Stimulated activated CD8-positive, alpha-beta memory T cell treated with anti-CD3 and anti-CD28 coated beads, Interleukin-12 subunit alpha, Interleukin-12 subunit beta, amount 100 ng/mL, for 1 hour (primary cell): ENCODE measurements around the gene RNF38.
"Not testable (repeated sequence)": the region's sequence is repeated elsewhere in the genome, so short reads cannot be mapped to it uniquely, and the experiment has no call there.

ENCODE experiments used
- DNase-seq: peaks from one replicate; pipeline ENCODE4 v3.0.0-alpha.2; 2020; ENCODE audit warnings: low read depth

The RNF38 gene

DNA sequence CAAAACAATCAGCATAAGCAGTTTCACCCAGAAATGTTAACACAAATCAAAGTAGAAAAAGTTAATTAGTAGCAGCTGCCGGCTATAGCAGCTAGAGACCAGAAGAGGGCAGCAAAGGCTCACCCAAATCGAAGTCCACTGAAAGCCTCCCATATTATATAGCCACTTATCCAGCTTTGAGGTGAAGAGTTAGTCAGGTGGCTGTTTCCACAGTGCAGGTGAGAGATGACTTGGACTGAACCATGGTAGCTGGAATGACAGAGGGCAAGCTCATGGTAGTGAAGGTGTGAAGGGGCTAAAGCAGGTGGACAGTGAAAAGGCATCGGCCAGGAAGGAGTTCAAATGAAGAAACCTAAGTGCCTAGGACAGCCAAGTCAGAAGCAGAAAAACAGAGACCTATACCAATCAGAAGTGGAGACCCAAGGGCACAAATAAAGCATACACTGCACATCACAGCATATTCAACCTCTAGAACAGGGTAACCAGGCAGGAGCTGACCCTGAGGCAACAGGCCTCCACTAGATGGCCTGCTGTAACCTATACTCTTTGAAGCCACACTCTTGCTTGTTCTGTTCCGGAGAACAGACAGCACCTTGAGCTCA, 7.2 kb upstream of the RNF38 start:
- DNase-seq = peak; percentile 50

DNA sequence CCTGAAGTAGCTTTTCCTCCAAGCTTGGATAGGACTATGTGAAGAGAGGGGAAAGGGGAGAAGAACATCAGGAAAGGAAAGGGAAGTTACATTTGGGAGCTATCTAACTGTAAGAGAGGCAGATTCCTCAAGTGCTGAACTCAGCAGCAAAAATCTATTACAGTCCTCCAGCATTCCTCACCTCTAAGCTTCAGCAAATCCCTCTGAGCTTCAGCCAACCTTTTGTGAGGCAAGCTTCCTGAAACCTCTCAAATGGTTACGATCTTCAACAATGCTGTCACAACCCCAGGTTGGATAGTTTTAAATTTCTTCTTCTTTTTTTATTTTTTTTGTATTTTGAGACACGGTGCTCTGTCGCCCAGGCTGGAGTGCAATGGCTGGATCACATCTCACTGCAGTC, 2.5 kb upstream of the RNF38 start:
- no peak for DNase-seq

DNA sequence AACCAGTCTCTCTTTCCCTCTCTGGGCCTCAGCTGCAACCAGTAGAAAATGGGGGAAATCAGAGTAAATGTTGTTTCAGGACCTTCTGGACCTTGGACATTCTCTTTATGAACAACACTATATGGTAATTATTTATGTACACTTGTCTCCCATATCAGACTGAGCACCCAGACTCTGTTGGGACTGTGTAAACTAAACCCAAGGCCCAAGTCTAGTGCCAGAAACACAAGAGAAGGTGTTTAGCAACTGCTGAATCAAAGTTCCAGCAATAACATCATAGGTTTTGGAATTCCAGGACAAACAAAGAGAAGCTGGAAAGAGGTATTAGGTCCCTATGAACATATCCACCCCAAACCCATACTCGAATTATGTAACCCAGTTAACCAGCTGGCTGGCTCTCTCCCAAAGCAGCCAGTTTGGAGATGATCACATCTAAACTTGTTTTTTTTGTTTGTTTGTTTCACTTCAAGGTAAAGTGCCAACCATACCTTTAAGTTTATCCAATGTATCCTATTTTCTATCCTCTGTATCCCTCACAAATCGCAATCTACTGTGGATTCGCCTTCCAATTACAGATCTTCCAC, 1.9 kb upstream of the RNF38 start:
- DNase-seq = no peak

DNA sequence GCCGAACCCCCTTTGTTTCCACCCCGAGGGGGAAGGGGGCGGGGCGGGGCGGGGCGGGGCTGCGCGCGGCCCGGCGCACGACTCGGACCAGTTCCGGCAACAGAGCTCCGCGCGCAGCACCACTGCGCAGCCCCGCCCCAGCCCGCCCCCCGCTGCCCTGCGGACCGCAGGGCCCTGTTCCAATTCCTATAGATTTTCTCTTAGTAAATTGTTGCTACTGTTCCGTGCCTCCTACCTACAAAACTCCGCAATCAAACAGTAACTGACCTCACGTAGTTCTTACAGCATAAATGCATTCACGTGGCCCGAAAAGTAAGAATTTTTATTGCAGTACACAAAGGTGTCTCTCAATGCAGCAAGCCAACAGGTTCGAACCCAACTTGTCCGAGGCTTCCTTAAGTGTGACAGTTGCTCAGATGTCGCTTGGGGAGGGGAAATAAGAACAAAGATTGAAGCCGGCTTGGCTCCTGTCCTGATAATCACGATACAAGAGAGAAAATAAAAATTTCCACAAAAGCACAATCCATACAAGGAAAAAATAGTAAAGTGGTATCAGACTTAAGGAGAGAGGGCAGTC, 1.2 kb upstream of the RNF38 start:
- DNase-seq = no peak

DNA sequence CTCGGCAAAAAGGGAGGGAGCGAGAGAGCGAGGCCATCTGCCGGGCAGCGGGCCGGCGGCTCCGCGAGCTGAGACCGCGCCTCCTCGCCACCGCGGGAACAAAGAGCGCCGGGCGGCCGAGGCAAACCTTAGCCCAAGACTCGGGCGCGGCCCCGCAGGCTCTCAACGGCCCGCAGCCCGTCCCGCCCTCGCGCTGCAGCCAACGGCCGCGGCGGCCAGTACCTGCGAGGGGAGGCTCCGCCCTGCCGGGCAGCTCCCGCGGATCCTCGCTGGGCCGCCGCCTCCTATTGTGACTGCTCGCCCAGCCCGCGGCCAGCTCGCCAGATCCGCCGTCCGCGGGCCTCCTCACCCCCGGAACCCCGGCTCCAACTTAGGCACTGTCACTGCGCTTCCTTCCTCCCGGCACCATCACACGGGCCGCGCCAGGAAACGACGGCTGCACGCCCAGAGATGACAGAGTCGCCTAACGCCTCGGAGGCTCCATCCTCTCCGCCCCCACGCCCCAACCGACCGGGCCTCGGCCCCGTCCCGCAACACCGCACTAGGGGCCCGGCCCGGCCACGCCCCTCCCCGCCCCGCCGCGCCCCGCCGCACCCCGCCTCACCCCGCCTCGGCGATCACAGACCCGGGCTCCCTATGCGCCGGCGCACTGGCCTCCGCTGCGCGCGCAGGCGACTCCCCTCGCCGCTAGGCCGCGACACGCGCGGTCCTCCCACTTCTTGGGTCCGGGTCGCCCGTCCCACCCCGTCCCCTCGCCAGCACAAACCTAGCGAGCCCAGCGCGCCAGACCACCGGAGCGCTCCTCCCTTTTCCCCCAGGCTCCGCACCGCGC, 479 bp upstream of the RNF38 start:
- DNase-seq = peak; percentile 85

DNA sequence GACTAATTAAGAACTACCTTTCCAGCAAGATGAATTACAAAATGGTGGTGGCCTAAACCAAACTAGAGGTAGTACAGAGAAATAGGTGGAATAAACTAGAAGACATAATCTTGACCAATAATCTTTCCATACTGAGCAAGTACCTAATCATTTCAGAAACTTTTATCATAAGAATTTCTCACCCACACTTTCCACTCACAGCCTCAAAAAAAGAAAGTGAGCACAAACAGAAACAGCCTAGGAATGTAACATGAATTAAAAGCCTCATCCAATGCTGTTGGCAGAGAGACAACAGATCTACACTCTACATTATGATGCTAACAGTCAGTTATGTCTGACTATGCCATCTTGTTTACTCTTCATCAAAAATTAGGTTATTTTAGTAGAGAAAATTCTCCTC, 1.3 kb downstream of the RNF38 start:
- DNase-seq = no peak

DNA sequence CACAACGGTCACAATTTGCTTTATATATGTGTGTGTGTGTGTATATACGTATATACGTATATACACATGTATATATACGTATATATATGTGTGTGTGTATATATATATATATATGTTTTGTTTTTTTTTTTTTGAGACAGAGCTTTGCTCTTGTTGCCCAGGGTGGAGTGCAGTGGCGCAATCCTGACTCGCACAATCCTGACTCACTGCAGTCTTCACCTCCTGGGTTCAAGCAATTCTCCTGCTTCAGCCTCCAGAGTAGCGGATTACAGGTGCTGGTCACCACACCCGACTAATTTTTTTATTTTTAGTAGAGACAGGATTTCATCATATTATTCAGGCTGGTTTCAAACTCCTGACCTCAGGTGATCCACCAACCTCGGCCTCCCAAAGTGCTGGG, 3.1 kb downstream of the RNF38 start:
- DNase-seq = no peak

DNA sequence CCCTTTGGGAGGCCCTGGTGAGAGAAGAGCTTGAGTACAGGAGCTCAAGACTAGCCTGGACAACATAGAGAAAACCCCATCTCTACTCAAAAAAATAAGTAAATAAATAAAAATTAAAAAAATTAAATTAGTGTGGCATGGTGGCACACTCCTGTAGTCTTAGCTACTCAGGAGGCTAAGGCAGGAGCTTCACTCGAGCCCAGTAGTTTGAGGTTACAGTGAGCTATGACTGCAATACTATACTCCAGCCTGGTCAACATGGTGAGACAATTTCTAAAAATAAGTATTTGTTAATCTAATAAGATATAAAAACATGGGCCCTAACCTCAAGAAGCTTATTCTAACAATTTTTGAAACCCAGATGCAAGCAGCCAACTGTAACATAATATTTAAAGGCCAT, 7.6 kb downstream of the RNF38 start:
- DNase-seq = no peak

DNA sequence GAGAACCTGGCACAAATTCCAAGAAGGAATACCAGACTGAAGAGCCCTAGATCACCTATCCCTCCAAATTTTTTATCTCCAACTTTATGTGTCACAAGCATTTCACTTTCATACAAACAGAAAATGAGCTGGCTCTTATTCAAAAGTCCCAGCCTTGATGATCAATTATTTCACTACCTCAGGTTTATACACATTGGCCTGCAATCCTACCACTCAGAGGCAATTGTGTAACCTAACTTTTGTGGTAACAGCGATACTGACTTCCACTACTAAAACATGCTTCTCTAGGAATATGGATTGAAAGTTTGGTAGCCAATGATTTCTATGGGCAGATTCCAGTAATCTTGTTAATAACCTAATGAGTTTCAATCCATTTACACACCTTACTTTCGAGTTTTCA, 10.5 kb downstream of the RNF38 start:
- no peak for DNase-seq

DNA sequence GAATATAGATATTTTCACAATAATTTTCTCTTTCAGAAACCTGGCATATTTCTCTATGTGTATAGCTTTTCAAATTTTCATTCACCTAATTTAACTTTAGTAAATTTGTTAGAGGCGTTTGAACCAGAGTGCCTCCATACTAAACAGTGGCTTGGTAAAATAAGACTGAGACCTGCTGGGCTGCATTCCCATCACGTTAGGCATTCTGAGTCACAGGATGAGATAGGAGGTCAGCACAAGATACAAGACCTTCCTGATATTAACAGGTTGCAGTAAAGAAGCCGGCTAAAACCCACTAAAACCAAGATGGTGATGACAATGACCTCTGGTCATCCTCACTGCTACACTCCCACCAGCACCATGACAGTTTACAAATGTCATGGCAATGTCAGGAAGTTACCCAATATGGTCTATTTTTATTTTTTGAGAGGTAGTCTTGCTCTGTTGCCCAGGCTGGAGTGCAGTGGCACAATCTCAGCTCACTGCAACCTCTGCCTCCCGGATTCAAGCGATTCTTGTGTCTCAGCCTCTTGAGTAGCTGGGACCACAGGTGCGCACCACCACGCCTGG, 13.6 kb downstream of the RNF38 start:
- DNase-seq = not testable (repeated sequence)

DNA sequence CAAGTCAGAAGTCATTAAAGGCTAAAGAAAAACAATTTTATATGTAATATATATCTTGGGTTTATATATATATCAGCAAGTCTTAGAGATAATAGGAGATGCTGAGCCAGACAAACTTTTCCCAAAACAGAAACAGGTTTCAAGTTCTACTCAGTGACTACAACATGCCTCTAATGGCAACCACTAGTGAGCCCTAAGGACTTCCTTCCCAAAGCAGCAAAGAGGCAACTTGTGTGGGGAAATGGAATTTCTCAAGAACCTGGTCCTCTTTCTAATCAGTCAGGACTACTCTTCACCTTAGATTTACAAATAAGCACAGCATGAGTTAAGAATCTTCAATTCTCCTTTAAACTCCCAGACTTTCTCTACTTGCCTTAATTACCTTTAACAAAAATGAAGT, 17.6 kb downstream of the RNF38 start:
- DNase-seq = no peak

DNA sequence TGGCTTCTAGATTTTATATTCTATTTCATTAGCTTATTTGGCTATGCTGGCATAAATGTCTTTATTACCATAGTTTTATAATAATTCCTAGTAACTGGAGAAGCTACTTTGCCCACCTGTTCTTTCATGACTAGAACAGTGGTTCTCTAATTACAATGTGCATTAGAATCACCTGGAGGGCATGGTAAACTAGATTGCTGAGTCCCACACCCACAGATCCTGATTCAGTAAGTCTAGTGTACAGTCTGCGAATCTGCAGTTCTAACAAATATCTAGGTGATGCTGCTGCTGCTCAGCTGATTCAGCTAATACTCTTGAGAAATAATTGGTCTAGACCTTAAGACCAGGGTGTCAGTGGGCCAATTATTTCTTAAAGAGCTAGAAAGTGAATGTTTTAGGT, 35.5 kb downstream of the RNF38 start:
- DNase-seq = no peak

DNA sequence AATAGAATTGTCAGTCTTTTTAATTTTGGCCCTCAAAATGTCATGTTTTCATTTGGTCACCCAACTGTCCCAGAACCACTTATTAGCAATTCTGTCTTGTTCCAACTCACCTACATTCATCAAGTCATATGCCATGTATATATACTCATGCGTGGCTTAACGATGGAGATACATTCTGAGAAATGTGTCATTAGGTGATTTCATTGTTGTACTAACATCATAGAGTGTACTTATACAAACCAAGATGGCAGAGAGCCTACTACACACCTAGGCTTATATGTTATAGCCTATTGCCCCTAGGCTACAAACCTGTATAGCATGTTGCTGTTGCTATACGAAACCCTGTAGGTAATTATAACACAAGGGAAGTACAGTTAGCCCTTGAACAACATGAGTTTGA, 36.6 kb downstream of the RNF38 start:
- no peak for DNase-seq

DNA sequence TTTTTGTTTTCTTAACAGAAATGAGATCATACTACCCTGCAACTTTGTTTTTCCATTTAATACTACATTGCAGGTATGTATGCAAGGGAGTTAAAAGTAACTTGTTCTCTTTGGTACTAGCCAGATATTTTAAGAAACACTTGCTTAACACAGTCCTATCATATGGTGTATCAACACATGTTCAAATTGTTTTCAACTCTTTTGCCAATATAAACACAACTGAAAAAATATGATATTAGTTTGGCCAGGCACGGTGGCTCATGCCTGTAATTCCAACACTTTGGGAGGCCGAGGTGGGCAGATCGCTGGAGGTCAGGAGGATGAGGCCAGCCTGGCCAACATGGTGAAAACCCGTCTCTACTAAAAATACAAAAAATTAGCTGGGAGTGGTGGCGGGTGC, 41.6 kb downstream of the RNF38 start:
- DNase-seq = no peak

DNA sequence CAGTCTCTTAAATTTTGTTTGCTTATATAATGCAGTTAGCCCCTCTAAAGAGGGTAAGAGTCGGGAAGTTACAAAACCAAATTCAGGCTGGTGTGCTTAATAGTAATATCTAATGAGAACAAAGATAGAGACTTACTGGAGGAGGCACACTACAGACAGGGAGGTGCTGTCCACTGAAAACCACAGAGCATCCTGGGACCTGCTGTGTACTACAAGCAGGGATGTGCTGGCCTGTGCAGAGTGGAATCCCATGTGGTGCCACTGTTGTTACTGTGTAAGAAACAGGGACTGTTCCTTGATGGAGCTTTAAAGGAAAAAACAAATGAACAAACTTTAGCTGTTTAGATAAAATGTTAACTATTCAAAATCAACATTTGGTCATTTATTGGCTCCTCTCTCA, 42.4 kb downstream of the RNF38 start:
- DNase-seq = no peak

DNA sequence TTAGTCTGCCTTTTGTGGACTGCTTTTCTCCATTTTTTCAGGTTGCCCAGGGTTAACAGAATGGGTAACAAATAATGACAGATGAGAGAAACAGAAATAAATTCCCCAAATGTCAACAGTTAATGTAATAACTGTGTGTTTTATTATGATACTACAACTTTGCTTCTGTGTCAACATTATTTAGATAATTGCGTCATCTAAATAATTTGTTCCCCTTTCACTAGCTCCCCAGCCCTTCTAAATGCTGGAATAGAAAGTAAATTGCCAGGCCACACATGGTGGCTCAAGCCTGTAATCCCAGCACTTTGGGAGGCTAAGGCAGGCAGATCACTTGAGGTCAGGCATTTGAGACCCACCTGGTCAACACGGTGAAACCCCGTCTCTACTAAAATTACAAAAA, 53.5 kb downstream of the RNF38 start:
- DNase-seq = no peak

DNA sequence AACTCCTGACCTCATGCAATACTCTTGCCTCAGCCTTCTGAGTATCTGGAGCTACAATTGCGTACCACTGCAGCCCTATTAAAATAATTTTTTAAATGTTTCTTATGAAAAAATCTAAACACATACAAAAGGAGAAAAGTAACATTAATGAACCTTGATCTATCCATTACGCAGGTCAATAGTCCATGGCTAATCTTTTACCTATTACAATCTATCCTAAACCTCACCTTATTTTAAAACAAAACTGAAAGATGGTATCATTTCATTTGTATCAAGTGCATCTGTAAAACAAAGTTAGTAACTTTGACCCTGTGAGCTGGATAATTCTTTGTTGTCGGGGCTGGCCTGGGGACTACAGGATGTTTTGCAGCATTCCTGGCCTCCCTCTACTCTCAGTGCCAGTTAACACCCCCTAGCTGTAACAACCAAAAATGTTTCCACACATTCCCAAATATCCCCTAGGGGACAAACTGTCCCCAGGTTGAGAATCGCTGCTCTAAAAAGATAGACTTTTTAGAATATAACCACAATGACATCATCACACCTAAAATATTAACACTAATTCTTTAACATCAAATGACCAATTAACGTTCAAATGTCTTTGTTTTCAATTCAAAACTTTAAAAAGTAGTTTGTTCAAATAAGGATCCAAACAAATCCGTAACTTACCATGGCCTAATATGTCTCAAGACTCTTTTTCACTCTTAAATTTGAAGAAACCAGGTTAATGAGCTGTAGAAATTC, 54.8 kb downstream of the RNF38 start:
- DNase-seq = no peak

DNA sequence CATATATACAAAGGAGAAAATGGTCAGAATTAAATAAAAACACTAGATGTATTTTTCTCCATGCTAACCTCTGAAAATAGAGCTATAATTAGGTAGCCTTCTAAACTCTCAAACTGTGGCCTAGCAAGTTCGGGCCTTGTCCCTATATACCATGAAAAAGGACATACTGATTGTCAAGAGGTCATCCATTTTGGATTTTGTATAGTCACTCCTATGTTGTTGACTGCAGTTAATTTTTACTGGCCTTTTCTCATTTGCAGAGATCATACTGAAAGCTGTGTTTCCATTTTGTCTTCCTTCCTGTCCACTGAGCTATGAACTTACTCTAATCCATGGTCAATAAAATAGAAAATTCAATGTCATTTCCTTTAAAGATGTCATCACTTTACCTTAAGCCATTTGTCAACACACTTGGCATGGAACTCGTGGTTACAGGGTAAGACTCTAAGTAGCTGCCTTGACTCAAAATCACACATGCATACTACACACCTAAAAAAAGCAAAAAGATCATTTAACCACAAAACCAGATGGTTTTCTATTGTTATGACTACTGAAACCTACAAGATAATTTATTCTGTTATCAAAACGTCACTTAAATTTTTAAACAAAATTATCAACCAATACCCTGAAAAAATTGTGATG, 58.0 kb downstream of the RNF38 start:
- no peak for DNase-seq

DNA sequence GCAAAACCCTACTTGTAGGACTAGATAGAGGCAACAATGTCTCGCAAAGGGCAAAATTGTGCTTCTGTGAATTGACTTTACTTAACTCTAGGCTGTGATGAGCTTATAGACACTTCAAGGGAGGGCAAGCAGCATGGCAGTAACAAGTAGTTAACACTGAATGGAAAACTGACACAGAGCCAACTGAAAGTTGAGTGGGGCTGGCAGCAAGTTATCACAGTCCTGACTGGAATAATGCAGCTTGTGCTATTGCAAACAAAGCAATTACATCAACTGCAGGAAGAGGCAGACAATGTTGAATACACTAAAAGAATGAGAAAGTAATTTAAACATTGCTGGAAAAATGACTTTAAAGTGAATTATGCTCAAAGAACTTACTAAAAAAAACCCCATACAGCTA, 62.2 kb downstream of the RNF38 start:
- no peak for DNase-seq

DNA sequence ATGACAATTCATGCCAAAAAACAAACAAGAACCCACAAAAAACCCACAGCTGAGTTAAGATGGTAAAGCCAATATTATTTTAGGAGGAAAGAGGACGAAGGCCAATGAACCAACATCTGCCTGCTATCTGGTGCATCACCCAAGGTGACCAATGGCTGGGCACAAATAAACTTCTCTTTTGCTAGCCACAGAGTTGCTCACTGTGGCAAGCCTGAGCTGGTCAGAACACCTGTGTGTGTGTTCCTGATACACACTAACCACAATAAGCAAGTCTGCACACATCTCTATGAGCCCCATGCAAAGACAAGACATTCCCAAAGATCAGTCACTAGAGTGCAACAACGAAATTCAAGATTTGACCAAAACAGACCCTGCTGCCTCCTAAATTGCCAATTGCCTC, 63.1 kb downstream of the RNF38 start:
- no peak for DNase-seq

DNA sequence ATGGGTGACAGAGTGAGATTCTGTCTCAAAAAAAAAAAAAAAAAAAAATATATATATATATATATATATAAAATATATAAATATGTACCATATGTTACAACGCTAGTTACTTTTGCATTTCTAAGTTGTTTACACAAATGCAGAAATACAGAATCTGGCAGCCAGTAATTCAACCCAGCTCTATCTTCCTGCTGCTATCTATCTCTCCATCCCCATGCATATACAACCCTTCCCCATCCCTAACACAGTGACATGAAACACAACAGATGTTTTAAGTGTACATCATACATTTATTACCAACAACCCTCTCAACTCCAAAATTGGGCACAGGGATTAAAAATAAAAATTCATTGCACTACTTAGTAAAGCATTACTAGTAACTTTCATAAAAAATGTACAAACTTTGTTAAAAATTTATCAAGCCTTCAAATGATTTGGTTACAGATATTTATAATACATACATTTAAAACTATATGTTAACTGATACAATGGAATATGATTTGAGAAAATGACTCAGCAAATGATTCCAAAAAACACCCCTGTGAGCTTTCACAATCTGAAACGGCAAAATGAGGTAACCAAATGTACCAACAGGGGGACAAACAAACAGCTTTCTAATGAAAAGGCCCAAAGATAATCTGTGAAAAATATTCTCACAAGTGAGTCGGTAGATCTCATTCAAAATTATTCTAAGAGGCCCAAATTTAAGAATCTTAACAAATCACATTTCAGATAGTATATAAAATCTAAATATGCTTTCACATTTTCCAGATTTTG, 63.8 kb downstream of the RNF38 start:
- no peak for DNase-seq
